Heart right ventricle (tissue), 16 donors: ENCODE results near the gene NAV1. TPM values are rescaled to one million over a fixed set of nuclear protein-coding genes. Genes with fewer than 3 reads are reported as not detected.

Source experiments
- ATAC-seq, 8 donors: fragments of 200-7000 bp; cut with Tn5 transposase; one replicate each; pipeline ENCODE4 v1.9.1; 2020; ENCODE audit warnings: mild to moderate bottlenecking in 8 of 8, moderate library complexity in 8 of 8, moderate number of reproducible peaks in 1 of 8
- DNase-seq, 2 donors: peaks; one replicate each; pipeline ENCODE4 v3.0.0-alpha.2; 2020
- H3K27ac ChIP-seq, 10 donors: fragments of 200-600 bp; sonication (generic) in 2 of 10; one replicate each; pipeline versions ENCODE4 v1.5.0 to v1.8.0; 2020 to 2022; ENCODE audit warnings: mild to moderate bottlenecking in 3 of 10
- H3K27me3 ChIP-seq, 7 donors: fragments of 200-600 bp; one replicate each; pipeline ENCODE4 v1.8.0; 2021 to 2022; ENCODE audit warnings: mild to moderate bottlenecking in 2 of 7
- H3K36me3 ChIP-seq, 9 donors: fragments of 200-600 bp; sonication (generic) in 1 of 9; one replicate each; pipeline versions ENCODE4 v1.5.0 to v1.8.0; 2020 to 2022; ENCODE audit warnings: mild to moderate bottlenecking in 2 of 9
- H3K4me1 ChIP-seq, 9 donors: fragments of 200-600 bp; sonication (generic) in 1 of 9; one replicate each; pipeline versions ENCODE4 v1.5.0 to v1.8.0; 2020 to 2022; ENCODE audit warnings: mild to moderate bottlenecking in 4 of 9
- H3K4me3 ChIP-seq, 10 donors: fragments of 200-600 bp; sonication (generic) in 2 of 10; one replicate each; pipeline versions ENCODE4 v1.5.0 to v1.8.0; 2020 to 2022; ENCODE audit warnings: mild to moderate bottlenecking in 7 of 10, moderate library complexity in 2 of 10
- H3K9me3 ChIP-seq, 11 donors: fragments of 200-600 bp in 10 of 11; sonication (generic) in 2 of 11; one replicate each; pipeline versions ENCODE4 v1.5.0 to v1.8.0; 2013 to 2022; ENCODE audit warnings: mild to moderate bottlenecking in 2 of 11, control low read depth in 1 of 11, moderate library complexity in 1 of 11
- CTCF ChIP-seq, 9 donors: fragments of 200-600 bp; sonication (generic) in 2 of 9; IDR thresholded peaks; one replicate each; pipeline versions ENCODE4 v1.5.0 to v1.8.0; 2021 to 2022; ENCODE audit warnings: antibody characterized with exemption in 9 of 9, mild to moderate bottlenecking in 5 of 9, moderate library complexity in 1 of 9
- WGBS, 2 donors: extraction: QIAGEN DNeasy Blood & Tissue Kit; methylation state at CpG; one replicate each; pipeline ENCODE4 v1.1.7; 2013; ENCODE audit warnings: inconsistent platforms in 1 of 2; 5-methylcytosine and 5-hydroxymethylcytosine counted together
- intact Hi-C, 10 donors: fragments of 100-400 bp; cut with DNase I; formaldehyde crosslinking; loops; one replicate each; pipeline versions ENCODE4 v1.11.1 to v1.14.2; 2022
- polyA plus RNA-seq, 2 donors: library from polyadenylated mRNA; stranded (reverse); fragments of 200-250 nt; gene quantifications; one replicate each; pipeline ENCODE4 v1.2.3, GENCODE V29; 2013
- total RNA-seq, 10 donors: library from RNA; stranded (reverse); fragmentation: NEBNext Ultra II Directional in 3 of 10; extraction: Animal tissue kit (Norgen Biotek cat#: 25700) in 3 of 10; gene quantifications; one replicate each; pipeline versions ENCODE4 v1.2.1 to v1.2.4, GENCODE V29; 2021 to 2023
- donor health status: Arrhythmogenic right ventricular cardiomyopathy.
- donor health status: ischemic (EF 13 %, LVEDD 7.1; RV severe dilation, severe dysfunction).
- donor health status: healthy with polysubstance abuse.
- donor health status: DM: no; HTN: yes; CAD: no.
- donor health status: DM: no; HTN: no; CAD: no.
- donor health status: ischemic (EF 25% LVEDD 6.9; RV normal size, moderate dysfunction).
- donor health status: ischemic (EF 25% LVEDD 5.7; RV mildly dilated, moderate dysfunction).
- donor health status: healthy.
- donor health status: DM: yes; HTN: yes; CAD: no.
- donor health status: Ischemic cardiomyopathy.
- donor health status: ischemic (EF 35%, LVEDD 5.7; RV mildly dilated, moderate dysfunction).
- donor health status: nonischemic (EF 11% LVEDD 7.7; RV severe dilation, severe dysfunction).
- donor health status: DM: yes; HTN: yes; CAD: no.
- donor health status: PGD.
- donor health status: ischemic (EF 29% LVEDD 5.4; RV normal size, mild dysfunction).
- donor health status: nonischemic (EF 23%, LVEDD 6.1; RV moderate dilation, normal function).

Gene NAV1
- total and polyA plus RNA-seq, 12 donors, result 13.7 to 111 (median 81.8) TPM

GRCh38 chr1:201525193-201525778 lies 13.6 kb upstream of the NAV1 start:
- 96 to 98% methylated on average over 1 of the region's 1 CpG for WGBS, 2 donors
- Histone ChIP-seq H3K9me3 (peaks cover 0 to 21% (median 0%) of the 10 kb centered on the region in 11 donors), H3K27ac (no peak overlapping the region), H3K36me3 (peaks cover 0 to 11% (median 0%) of the 10 kb centered on the region in 9 donors), H3K27me3 (no peaks in the 10 kb centered on the region), H3K4me1 (peaks cover 0 to 8% (median 0%) of the 10 kb centered on the region in 9 donors), H3K4me3 (no peak overlapping the region)
- intact Hi-C loops, result no loop called here
- DNase-seq (no peak), ATAC-seq (no peak)
- TF ChIP-seq CTCF (IDR thresholded peaks at IDR 0.05), result no peak

GRCh38 chr1:201527879-201528278 lies 11.0 kb upstream of the NAV1 start:
- no peak overlapping the region for H3K27ac ChIP-seq
- H3K4me1 ChIP-seq, result peaks cover 11 to 30% (median 25%) of the 10 kb centered on the region in 9 donors
- H3K9me3 ChIP-seq, result peaks cover 0 to 20% (median 0%) of the 10 kb centered on the region in 11 donors
- no peak for ATAC-seq
- peaks cover 0 to 11% (median 0%) of the 10 kb centered on the region in 9 donors for H3K36me3 ChIP-seq
- 93 to 94% methylated on average over 4 to 5 of the region's 5 CpGs for WGBS, 2 donors
- no peak for DNase-seq
- no peak for TF ChIP-seq CTCF (IDR thresholded peaks at IDR 0.05)
- no peak overlapping the region for H3K4me3 ChIP-seq
- H3K27me3 ChIP-seq, result no peaks in the 10 kb centered on the region
- intact Hi-C loops, result no loop called here

- ATAC-seq (no peak), DNase-seq (no peak)
- 90 to 93% methylated on average over 3 of the region's 3 CpGs for WGBS, 2 donors
- Histone ChIP-seq H3K4me1 (peaks cover 11 to 35% (median 28%) of the 10 kb centered on the region in 9 donors), H3K9me3 (peaks cover 0 to 12% (median 0%) of the 10 kb centered on the region in 11 donors), H3K27ac (no peak overlapping the region), H3K27me3 (no peaks in the 10 kb centered on the region), H3K4me3 (no peak overlapping the region), H3K36me3 (peaks cover 0 to 11% (median 0%) of the 10 kb centered on the region in 9 donors)
- TF ChIP-seq CTCF (IDR thresholded peaks at IDR 0.05), result no peak
- intact Hi-C loops, result no loop called here
Measured at GRCh38 chr1:201528631-201529252, 10.2 kb upstream of the NAV1 start.

GRCh38 chr1:201530741-201531531 lies 8.0 kb upstream of the NAV1 start:
- ATAC-seq, result peak; percentile 86 to 92 (median 89)
- Histone ChIP-seq H3K4me3 (no peak overlapping the region), H3K4me1 (peaks cover 11 to 50% (median 35%) of the 10 kb centered on the region in 9 donors), H3K9me3 (no peaks in the 10 kb centered on the region), H3K36me3 (no peaks in the 10 kb centered on the region), H3K27ac (peak overlapping the region; percentile 4 to 92 (median 73)), H3K27me3 (no peaks in the 10 kb centered on the region)
- peak; percentile 86 to 90 for DNase-seq
- peak; percentile 74 to 94 (median 88) for TF ChIP-seq CTCF (IDR thresholded peaks at IDR 0.05)
- intact Hi-C loops, result loop anchor here in 7 of 10 donors (1.0 to 10.0 kb wide), 9 partner anchors 36 to 444 kb away; no protein-coding TSS in a partner anchor
- WGBS, 2 donors, result 42 to 53% methylated on average over 26 of the region's 26 CpGs
